Inferior parietal cortex (tissue), 1 donor: Measurements from ENCODE around the gene EMD.

Experiments
- DNase-seq: peaks from one replicate; pipeline ENCODE4 v3.0.0-alpha.2; 2016; ENCODE audit errors: extremely low spot score

Gene EMD

GRCh38 chrX:154355094-154355775 is 23.9 kb upstream of the EMD start:
- DNase-seq: no peak

- DNase-seq: no peak
Measured at GRCh38 chrX:154355776-154356140, 23.3 kb upstream of the EMD start.

GRCh38 chrX:154356596-154356995 is 22.5 kb upstream of the EMD start:
- DNase-seq: no peak

- DNase-seq: no peak
Measured at GRCh38 chrX:154357205-154357604, 21.9 kb upstream of the EMD start.

GRCh38 chrX:154358011-154358410 is 21.1 kb upstream of the EMD start:
- DNase-seq: no peak

- DNase-seq: no peak
Measured at GRCh38 chrX:154358829-154359228, 20.3 kb upstream of the EMD start.

GRCh38 chrX:154359362-154360154 is 19.5 kb upstream of the EMD start:
- no peak for DNase-seq

GRCh38 chrX:154360155-154360713 is 18.9 kb upstream of the EMD start:
- DNase-seq: no peak

- DNase-seq: no peak
Measured at GRCh38 chrX:154362085-154362742, 16.9 kb upstream of the EMD start.

GRCh38 chrX:154363706-154364439 is 15.2 kb upstream of the EMD start:
- no peak for DNase-seq

- DNase-seq: no peak
Measured at GRCh38 chrX:154365052-154365600, 14.0 kb upstream of the EMD start.

GRCh38 chrX:154365997-154366665 is 13.0 kb upstream of the EMD start:
- DNase-seq: no peak

GRCh38 chrX:154366666-154367055 is 12.4 kb upstream of the EMD start:
- no peak for DNase-seq

GRCh38 chrX:154367474-154368308 is 11.4 kb upstream of the EMD start:
- DNase-seq: no peak

GRCh38 chrX:154368630-154369448 is 10.3 kb upstream of the EMD start:
- no peak for DNase-seq

- DNase-seq: no peak
Measured at GRCh38 chrX:154369449-154370299, 9.4 kb upstream of the EMD start.

GRCh38 chrX:154370300-154371016 is 8.6 kb upstream of the EMD start:
- no peak for DNase-seq
